CD4-positive, alpha-beta T cell treated with Interleukin-6 at 100 ng/mL for 8 hours (primary cell): ENCODE measurements around the gene TUBGCP6.
A peak's percentile ranks its signal among the peaks of the same experiment; 100 is the strongest.

ENCODE experiments used
- DNase-seq: peaks from one replicate; pipeline ENCODE4 v3.0.0-alpha.2; 2020; ENCODE audit warnings: mixed read lengths, low spot score

The TUBGCP6 gene

DNA sequence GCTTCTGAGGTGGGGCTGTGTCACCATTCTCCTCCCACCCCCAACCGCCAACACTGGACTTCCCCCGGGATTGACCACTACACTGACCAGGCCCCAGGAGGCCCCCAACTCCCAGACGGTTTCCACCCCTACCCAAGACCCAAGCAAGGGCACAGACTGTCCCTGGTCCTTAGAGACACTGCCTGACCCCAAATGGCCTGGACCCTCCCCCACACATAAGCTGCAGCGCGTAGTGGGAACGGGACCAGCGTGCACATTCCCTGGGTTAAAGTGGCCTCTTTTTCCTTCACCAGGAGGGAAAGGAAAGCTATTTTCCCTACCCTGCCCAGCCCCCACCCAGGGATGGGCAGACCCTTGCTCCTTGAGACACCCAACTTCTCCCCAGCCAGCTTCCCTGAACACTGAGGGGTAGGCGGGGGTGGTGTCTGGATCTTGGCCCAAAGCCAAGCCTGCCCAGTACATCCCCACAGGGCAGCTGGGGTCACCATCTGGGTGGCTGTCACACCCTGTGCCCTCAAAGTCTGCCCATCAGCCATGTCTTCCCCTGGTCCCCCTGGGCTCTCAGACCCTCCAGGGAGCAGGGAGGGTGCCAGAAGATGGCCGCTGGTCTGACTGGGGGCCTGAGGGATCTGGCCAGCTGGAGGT, 18.3 kb upstream of the TUBGCP6 start:
- no peak for DNase-seq

DNA sequence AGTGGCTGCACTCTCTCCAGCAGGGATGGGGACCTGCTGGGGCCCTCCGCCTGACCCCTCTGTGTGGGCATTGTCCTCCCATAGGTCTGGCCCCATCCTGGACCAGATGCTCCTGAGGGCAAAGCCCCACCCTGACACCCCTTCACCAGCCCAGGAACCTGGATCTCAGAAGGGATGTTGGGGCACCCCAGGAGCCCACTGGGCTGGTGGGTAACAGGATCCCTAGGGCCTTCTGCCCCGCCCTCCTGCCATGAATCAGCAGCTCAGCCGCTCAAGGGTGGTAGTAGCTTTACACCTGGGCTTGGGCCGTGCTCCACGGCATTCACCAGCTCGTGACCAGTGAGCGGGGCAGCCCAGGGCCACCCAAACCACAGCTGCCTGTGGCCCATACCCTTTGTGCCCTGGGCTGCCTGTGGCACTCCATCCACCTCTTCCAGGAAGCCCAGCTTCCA, 17.7 kb upstream of the TUBGCP6 start:
- no peak for DNase-seq

DNA sequence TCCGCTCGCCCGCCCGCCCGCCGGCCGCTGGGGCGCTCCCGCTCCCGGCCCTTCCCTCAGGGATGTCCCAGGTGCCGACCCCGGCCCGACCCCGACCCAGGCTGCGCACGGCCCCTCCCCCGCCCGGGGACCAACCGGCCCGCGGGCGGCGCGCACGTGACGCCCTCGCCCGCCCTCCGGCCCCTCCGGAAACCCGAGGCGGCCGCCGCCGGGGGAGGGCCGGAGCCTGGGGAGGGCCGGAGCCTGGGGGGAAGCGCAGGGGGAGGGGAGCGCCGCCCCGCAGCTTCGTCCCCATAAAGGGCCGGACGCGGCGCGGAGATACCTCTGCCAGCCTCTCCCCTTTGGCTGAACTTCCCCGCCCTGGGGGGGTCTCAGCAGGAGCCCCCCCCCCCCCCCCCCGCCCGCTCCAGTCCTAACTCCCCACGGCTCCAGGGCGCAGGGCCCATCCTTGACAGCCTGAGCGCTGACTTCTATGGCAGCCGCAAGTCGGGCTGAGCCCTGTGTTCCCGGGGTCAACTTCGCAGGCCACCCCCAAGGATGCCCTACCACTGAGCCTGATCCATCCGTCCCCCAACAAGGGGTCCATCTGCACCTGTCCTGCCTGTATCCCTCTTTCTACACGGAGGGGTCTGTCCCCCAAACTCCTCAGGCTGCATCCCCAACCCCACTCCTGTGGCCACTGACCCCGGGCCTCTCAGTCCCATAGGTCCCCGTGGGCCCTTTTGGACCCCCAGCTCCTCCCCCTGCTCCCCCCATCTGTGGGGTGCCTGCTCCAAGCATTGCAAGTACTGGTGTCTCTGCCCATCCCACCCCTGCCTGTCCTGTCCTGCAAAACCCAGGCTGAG, 17.0 kb upstream of the TUBGCP6 start, which contains the start of gene MAPK12:
MAPK12 (minus strand) TSS at position 69 of the 845 bp plus-strand sequence. CDS start 174 bp downstream, outside the sequence.
- DNase-seq = no peak

DNA sequence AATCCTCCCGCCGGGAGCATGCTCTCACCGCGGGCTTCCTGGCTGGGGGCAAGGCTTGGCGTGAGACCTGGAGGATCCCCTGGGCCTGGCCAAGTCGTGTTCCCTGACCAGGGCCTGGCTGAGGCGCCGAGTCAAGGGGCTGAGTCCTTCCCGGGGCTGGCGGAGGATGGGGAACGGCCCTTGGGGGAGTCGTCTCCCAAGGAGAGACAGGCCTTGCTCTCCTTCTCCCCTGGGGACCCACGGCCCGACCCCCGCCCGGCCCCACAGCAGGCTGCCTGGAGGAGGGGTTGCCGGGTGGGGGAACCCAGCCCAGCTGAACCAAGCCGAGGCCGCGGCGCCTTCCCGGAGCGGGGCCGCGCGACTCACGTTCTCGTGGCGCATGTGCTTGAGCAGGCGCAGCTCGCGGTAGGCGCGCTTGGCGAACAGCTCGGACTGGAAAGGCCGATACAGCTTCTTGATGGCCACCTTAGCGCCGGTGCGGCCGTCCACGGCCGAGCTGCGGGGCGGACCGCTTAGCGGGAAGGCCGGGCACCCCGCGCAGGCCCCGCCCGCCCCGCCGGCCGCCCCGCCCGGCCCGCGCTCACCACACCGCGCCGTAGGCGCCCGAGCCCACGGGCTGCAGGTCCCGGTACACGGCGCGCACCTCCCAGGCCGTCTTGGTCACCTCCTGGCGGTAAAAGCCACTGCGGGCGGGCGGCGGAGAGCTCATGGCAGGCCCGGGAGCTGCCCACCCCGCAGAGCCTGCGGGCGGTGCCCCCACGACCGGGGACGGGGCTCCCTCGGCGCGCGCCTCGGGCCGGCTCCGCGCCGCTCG, 16.2 kb upstream of the TUBGCP6 start:
- no peak for DNase-seq

DNA sequence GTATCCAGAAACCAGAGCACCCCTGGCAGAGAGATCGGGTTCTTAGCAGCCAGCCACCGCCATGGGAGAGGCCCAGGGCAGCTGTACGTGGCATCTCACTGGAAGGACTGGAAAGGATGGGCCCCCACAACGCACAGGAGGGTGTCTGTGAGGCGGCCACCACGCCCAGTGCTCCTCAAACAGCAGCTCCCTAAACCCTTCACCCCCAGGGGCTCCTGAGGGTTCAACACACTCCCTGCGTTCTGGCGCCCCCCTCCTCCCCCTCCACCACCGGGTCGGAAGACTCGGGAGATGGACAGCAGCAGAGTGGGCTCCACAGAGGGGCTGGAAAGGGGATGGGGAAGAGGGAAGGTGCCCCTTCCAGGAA, 15.6 kb upstream of the TUBGCP6 start:
- no peak for DNase-seq

DNA sequence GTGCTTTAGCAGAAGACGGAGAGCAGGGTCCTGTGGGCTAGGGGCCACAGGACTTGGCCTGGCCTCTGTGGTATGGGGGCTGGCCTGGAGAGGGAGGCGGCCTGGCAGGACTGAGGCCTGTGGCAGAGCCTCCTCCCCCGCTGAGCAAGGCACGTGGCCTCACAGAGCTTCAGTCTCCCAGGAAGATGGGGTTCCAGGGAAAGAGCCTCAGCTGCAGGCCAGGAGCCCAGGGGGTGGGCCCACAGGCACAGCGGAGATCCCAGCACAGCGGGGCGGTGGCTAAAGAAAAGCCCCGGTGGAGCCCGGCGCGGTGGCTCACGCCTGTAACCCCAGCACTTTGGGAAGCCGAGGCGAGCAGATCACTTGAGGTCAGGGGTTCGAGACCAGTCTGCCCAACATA, 14.5 kb upstream of the TUBGCP6 start:
- DNase-seq = no peak

DNA sequence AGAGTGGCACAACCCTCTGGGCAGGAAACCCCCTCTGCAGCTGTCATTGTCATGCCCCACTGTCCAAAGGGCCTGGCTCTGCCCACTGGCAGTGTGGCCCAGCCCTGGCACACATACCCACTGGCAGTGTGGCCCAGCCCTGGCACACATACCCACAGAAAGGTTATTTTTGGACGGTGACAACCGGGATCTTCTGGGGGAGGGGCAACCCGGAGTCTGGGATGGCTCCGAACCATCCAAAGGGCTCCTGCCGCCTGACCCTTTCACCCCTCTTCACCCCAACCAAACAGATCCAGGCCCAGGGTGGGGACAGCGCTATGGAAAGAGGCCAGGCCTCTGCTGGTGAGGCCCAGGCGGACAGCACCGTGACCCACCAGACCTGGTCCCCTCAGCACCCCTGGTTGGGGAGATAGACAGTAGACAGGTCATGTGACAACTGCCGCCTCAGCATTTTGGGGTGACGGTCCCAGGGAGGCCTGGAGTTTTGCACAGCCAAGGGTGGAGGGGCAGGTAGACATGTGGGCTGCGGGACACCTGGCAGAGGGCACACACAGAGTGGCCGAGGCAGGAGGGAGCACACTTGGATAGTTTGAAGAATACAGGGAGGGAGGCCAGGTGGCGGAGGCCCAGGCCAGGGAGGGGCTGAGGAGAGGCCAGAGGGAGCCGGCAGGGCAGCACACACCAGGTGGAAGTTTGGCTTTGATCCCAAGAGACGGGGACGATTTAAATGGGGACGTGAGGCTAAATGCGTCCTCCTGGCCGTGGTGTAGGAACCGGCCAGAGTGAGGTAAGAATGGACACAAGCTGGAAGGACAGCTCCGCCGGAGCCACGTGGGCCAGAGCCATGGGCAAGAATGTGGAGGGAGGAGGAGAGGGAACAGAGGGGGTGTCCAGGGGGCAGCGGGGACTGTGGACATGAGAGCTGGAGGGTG, 13.8 kb upstream of the TUBGCP6 start:
- no peak for DNase-seq

DNA sequence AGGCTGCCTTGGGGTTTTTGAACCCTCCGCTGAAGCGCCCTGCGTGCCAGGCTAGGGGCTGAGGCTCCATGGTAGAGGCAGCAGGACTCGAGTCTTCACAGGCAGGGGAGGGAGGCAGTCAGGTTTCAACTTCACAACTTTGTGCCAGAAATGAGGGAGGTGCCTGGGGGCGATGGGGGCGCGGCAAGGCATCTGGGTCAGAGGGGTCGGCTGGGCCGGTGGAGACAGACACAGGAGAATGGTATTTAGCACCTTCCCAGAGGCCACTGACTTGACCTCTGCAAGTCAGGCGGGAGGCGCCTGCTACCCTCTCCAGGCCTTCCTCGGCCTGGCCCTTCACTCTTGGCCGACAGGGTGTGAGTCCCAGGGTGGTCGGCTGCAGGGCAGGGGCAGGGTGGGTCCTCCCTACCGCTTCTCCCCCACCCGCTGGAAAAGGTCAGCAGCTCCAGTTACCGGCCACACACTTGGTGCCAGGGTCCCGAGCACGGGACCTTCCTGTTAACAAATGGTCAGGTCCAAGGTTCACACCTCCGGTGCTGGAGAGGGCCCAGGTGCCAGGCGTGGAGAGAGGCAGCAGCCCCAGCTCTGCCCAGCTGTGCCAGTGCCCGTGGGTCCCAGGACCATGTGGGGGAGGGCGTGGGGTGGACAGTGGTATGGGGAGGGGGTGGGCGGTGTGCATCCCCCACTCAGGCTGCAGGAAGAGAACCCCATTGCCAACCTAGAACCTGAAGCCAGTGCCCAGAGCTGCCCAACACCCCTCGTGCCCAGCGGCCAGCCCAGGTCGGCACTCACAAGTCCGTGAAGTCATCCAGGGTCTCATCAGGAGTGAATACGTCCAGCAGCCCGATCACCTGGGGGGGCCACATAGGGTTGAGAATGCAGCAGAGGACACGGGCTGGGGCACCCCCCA, 12.9 kb upstream of the TUBGCP6 start:
- DNase-seq = no peak

DNA sequence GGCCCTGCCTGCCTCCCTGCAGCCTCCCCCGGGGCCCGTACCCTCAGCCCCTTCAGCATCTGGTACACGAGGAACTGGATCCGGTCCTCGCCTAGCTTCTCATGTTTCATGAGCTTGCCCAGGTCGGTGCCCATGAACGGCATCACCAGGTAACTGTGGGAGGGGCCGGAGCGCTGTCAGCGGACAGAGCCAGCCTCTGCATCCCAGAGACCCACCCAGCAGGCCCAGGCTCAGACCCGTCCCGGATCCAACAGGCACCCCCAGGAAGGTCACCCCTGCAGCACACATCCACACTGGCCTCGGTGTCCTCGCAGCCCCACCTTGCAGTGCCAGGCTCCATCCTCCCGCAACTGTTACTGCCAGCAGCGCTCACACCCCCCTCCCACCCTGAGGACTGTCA, 12.2 kb upstream of the TUBGCP6 start:
- no peak for DNase-seq

DNA sequence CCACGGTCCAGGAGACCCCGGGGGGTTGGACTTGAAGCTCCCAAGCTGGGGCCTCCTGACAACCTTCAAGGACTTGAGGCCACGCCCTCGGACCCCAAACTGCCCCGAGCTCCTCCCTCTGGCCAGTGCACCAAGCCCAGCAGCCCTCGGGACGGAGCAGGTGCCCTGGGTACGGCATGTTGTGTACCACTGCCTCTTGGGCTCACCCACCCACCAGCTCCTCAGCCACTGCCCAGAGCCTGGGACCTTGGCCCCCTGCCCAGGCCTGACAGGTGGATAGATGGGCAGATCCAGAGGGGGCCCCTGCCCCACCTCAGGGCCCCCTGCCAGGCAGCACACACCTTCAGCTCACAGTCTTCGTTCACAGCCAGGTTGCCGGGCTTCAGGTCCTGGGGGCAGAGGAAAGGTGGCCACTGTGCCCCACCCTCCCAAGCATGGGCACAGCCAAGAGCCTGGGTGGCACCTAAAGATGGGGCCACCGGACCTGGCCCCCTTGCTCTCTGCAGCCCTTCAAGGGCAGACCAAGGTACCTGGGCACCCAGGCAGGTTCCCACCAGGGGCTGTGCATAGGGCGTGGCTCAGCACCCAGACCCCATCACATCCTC, 11.5 kb upstream of the TUBGCP6 start:
- DNase-seq = no peak

DNA sequence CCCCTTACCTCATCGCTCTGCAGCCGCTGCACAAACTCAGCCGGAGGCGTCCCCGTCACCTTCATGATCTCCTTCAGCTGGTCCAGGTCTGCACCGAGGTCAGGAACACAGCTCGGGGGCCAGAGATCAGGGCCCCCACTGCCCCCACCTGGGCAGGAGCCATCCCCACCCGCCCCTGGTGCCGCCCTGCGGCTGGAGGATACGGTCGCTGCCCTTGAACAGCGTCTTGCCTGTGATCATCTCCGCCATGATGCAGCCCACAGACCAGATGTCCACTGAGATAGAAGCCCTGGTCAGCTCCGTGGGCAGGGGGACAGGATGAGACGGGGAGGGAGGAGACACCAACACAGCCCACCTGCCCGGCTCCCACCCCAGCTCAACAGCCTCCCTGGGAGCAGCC, 10.8 kb upstream of the TUBGCP6 start:
- DNase-seq = no peak

DNA sequence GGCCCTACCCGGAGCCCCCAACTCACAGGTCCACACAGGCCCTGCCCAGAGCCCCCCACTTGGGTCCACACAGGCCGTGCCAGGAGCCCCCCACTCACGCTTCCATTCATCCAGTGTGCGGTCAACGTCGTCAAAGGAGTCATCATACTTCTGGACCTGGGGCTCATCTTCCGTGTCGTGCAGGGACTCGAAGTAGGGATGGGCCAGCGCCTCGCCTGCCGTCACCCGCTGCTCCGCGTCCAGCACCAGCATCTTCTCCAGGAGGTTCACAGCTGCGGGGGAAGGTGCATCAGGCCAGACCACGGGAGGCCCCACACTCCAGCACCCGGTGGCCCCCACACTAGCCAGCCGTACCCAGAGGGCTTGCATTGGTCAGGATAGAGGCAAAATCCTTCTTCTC, 10.3 kb upstream of the TUBGCP6 start:
- DNase-seq = no peak

DNA sequence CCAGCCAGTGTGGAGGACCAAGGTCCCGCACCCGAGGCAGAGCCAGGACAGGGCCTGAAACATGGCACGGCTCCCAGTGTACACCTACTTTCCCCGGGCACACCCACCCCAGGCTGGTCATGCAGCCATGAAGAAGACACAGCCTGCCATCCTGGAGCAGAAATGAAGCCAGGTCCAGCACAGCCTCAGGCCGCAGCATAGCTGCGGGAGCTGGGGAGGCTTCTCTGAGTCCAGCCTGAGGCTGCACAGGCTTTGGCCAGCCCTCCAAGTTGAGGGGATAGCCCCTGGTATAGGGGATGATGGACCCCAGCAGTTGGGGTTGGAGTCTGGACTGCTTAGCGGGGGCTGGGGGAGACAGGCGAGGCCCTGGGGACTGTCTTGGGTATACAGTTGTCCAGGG, 9.1 kb upstream of the TUBGCP6 start:
- no peak for DNase-seq

DNA sequence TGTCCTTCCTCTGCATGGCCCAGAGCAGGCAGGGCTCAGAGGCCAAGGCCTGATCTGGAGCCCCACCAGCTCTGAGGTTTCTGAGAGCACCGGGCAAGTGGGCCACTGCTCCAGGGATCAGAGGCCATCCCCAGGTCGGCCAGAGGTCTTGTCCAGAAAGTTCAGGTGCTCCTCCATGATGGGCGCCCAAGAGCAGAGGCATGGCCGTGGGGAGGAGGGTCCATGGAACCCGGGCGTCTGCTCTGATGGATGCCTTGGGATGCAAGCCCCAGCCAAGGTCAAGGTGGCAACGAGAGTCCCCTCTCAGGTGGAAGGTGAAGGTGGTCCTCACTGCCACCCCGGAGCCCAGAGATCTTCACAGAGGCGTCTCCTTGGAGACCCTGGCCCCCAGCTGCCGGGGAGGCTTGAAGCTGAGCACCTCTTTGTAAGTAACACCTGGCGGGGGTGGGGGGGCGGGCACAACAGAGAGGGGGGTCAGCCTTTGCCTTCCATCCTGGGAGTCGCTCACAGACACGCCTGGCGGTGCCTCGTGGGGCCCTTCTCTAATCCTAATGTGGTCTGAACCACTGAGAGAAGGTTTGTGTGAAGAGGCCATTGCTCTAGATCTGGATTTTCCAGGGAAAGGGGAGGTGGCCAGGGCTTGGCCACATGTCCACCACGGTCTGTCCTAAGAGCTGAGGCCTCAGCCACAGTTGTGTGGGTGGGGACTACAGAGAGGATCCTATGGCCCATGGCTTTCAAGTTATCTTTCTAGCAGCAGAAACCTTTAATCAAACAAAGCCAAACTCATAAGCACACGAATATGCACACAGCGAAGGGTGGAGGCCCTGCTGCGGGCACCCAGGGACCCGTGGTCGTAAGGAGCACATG, 8.5 kb upstream of the TUBGCP6 start:
- DNase-seq = no peak

DNA sequence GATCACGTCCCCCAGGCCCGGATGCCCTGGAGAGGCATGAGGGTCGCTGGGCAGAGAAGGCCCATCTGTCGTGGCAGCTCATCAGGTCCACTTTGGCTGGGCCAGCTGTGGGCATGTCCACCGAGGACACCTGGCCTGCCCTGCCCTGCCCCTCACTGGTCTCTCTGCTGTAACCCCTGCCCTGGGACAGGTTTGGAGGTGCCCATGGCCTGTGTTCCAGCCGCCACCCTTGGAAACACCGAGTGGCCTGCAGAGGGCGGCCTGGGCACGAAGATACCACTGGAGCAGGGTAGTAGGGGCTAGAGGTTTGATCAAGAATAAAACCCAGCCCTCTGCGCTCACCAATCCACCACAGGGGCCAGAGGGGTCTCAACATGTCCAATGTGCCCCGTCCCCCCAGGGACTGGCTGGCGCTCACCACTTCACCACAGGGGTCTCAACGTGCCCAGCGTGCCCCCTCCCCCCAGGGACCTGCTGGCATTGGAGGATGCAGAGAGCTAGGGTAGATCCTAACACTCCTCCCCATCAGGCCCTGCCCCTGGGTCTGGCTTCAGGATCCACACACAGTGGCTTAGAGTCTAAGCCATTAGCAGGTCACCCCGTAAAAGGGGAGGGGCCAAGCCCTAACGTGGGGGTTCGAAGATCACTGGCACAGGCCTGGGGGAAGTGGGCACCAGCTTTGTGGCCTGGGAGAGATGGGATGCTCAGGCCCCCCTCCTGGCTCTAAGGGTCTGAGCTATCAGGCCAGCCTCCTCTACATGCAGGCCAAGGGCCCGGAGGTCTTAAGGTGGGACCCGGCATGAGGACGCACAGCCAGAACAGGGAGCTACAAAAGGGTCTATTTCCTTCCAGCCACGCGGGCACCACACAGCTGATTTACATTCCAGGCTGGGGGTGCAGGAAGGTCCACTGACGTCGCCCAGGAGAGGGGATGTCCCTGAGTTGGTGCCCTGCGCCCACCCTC, 7.5 kb upstream of the TUBGCP6 start:
- DNase-seq = peak; percentile 68

DNA sequence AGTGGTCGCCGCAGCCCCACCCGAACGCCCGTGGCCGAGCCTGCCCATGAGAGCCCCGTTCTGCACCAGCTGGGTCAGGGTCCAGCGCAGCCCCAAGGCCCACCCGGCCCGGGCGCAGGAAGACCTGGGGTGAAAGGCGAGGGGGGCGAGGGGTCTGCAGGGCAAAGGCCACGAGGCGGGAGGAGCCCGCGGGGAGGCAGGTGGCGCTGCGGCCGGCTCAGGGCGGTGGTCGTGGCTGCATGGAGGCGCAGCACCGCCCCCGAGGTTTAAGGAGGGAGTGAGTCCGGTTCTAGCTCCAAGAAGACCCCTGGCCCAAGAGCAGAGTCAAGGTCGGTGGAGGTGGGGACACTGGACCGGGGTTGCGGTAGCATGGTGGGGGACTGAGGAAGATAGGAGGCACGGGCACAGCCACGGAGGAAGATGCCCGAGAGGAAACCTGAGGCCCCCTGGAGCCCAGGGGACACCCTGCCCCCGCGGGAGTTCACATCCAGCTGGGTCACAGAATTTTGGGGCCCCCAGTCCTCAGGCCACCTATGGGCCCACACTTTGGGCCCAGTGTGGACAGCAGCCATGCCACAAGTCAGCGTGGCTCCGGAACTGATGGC, 6.8 kb upstream of the TUBGCP6 start:
- no peak for DNase-seq
